Keratinocyte (primary cell): Measurements from ENCODE around the gene LIPT2. TPM values are rescaled to one million over a fixed set of nuclear protein-coding genes. Genes with fewer than 3 reads are reported as not detected.

ENCODE experiments used
- DNase-seq: peaks from one replicate; pipeline ENCODE4 v3.0.0-alpha.2; 2011; ENCODE audit warnings: low read depth, missing footprints, low spot score
- FAIRE-seq: peaks from 2 replicates; lab custom pipeline; 2011; peaks lifted over from hg19 to GRCh38; lab: Jason Lieb, UNC
- H2AFZ ChIP-seq: 2 replicates; pipeline ENCODE4 v1.6.0; 2012; ENCODE audit warnings: low read length, control low read depth, inconsistent platforms; ENCODE audit not compliant: control insufficient read depth
- H3K27ac ChIP-seq: 2 replicates; pipeline ENCODE4 v1.5.1; 2011; ENCODE audit warnings: low read length; ENCODE audit not compliant: control insufficient read depth, insufficient read depth
- H3K27me3 ChIP-seq: 3 replicates; pipeline ENCODE4 v1.6.0; 2011; ENCODE audit warnings: low read length; ENCODE audit not compliant: control insufficient read depth, insufficient read depth; ENCODE audit errors: extremely low read depth
- H3K36me3 ChIP-seq, 2 experiments: 2 replicates in 1 of 2; 3 replicates in 1 of 2; pipeline ENCODE4 v1.5.1; 2011; ENCODE audit warnings: low read length in 2 of 2, mild to moderate bottlenecking in 1 of 2; ENCODE audit not compliant: control insufficient read depth in 2 of 2, insufficient read depth in 2 of 2; ENCODE audit errors: extremely low read depth in 1 of 2
- H3K4me1 ChIP-seq: 3 replicates; pipeline ENCODE4 v1.5.1; 2011; ENCODE audit warnings: low read length; ENCODE audit not compliant: control insufficient read depth, insufficient read depth; ENCODE audit errors: extremely low read depth
- H3K4me2 ChIP-seq: 3 replicates; pipeline ENCODE4 v1.6.0; 2011; ENCODE audit warnings: low read depth, low read length; ENCODE audit not compliant: control insufficient read depth, insufficient read depth; ENCODE audit errors: extremely low read depth
- H3K4me3 ChIP-seq, 3 experiments: fragments of 200-600 bp in 1 of 3; sonication (generic) in 1 of 3; 2 replicates in 2 of 3; 3 replicates in 1 of 3; pipeline ENCODE4 v1.5.1; 2011 to 2016; ENCODE audit warnings: low read length in 3 of 3, mild to moderate bottlenecking in 3 of 3, control low read depth in 2 of 3, inconsistent platforms in 1 of 3, low read depth in 1 of 3, mixed read lengths in 1 of 3, mixed run types in 1 of 3, moderate library complexity in 1 of 3; ENCODE audit not compliant: control insufficient read depth in 2 of 3, insufficient read depth in 2 of 3; ENCODE audit errors: extremely low read depth in 1 of 3
- H3K79me2 ChIP-seq: 2 replicates; pipeline ENCODE4 v1.6.0; 2012; ENCODE audit warnings: low read length; ENCODE audit not compliant: control insufficient read depth, insufficient read depth
- H3K9ac ChIP-seq: 3 replicates; pipeline ENCODE4 v1.6.0; 2011; ENCODE audit warnings: low read length; ENCODE audit not compliant: control insufficient read depth, insufficient read depth; ENCODE audit errors: extremely low read depth
- H3K9me1 ChIP-seq: 3 replicates; pipeline ENCODE4 v1.6.0; 2011; ENCODE audit warnings: low read length; ENCODE audit not compliant: control insufficient read depth, insufficient read depth; ENCODE audit errors: extremely low read depth
- H3K9me3 ChIP-seq: 2 replicates; pipeline ENCODE4 v1.5.1; 2012; ENCODE audit warnings: low read depth, low read length; ENCODE audit not compliant: control insufficient read depth
- H4K20me1 ChIP-seq: 3 replicates; pipeline ENCODE4 v1.6.0; 2011; ENCODE audit warnings: low read length; ENCODE audit not compliant: control insufficient read depth, insufficient read depth; ENCODE audit errors: extremely low read depth
- CTCF ChIP-seq, 3 experiments: IDR thresholded peaks in 1 of 3; conservative IDR thresholded peaks in 1 of 3; optimal IDR thresholded peaks in 1 of 3; 2 replicates in 2 of 3; 3 replicates in 1 of 3; pipeline versions ENCODE3 to v1.5.1; 2011; ENCODE audit warnings: low read length in 3 of 3, mild to moderate bottlenecking in 3 of 3, moderate library complexity in 2 of 3, control low read depth in 1 of 3, inconsistent platforms in 1 of 3; ENCODE audit not compliant: insufficient read depth in 2 of 3; ENCODE audit errors: extremely low read depth in 1 of 3
- EZH2 ChIP-seq: IDR thresholded peaks from one replicate; pipeline ENCODE4 v1.6.1; 2012; ENCODE audit warnings: inconsistent platforms, mild to moderate bottlenecking, low read length, moderate library complexity
- dilution Hi-C: fragments of 300-500 bp; cut with MboI; formaldehyde crosslinking; loops from one replicate; pipeline ENCODE4 v1.7.0; 2020; ENCODE audit warnings: low sequenced_read_pairs; ENCODE audit not compliant: extremely low pct_ligation_motif_present
- polyA plus RNA-seq, 5 experiments: library from polyadenylated mRNA; depleted of rRNA in 3 of 5; stranded (reverse) in 3 of 5; stranded (forward) in 1 of 5; unstranded in 1 of 5; fragments of >200 nt; gene quantifications; 1 replicate in 1 of 5; 2 replicates in 3 of 5; 3 replicates in 1 of 5; pipeline versions ENCODE4 v1.2.1 to v1.2.3, GENCODE V29; 2011 to 2012; ENCODE audit warnings: missing spikeins in 2 of 5, low read depth in 1 of 5, low replicate concordance in 1 of 5

Gene LIPT2
- polyA plus RNA-seq, 1 donor (not counting 4 experiments of a cell fraction or from before 2014, with no cell fraction given), result 2.3 TPM

- H3K79me2 ChIP-seq, result no peaks in the 10 kb centered on the region
- peaks cover 29% of the 10 kb centered on the region for H3K27me3 ChIP-seq
- H3K4me2 ChIP-seq, result no peak overlapping the region
- FAIRE-seq (no peak), DNase-seq (no peak)
- no peaks in the 10 kb centered on the region for H4K20me1 ChIP-seq
- TF ChIP-seq EZH2 (no peak), CTCF (optimal IDR thresholded peaks at IDR 0.05 in 1 of 3, IDR thresholded peaks at IDR 0.05 in 1 of 3, conservative IDR thresholded peaks at IDR 0.05 in 1 of 3; ENCODE audit: extremely low read depth in 1 of 3, insufficient read depth in 2 of 3, low read length in 3 of 3) (no peak)
- no peaks in the 10 kb centered on the region for H3K9me3 ChIP-seq
- H3K4me1 ChIP-seq, result no peaks in the 10 kb centered on the region
- no peaks in the 10 kb centered on the region for H3K9me1 ChIP-seq
- no peak overlapping the region for H3K9ac ChIP-seq
- no peak overlapping the region for H3K27ac ChIP-seq
- dilution Hi-C loops, result no loop called here
- H2AFZ ChIP-seq, result no peak overlapping the region
- H3K36me3 ChIP-seq, result no peaks in the 10 kb centered on the region
- no peak overlapping the region for H3K4me3 ChIP-seq
Observed at GRCh38 chr11:74471037-74471436, 22.5 kb downstream of the LIPT2 start.

GRCh38 chr11:74470526-74470925 is 23.0 kb downstream of the LIPT2 start:
- no peak for DNase-seq
- Histone ChIP-seq H3K4me2 (no peak overlapping the region), H3K79me2 (no peaks in the 10 kb centered on the region), H3K27me3 (peaks cover 32% of the 10 kb centered on the region), H4K20me1 (no peaks in the 10 kb centered on the region), H3K27ac (no peak overlapping the region), H2AFZ (no peak overlapping the region), H3K9me3 (no peaks in the 10 kb centered on the region), H3K36me3 (no peaks in the 10 kb centered on the region), H3K4me1 (no peaks in the 10 kb centered on the region), H3K9ac (no peak overlapping the region), H3K4me3 (no peak overlapping the region), H3K9me1 (no peaks in the 10 kb centered on the region)
- TF ChIP-seq EZH2 (no peak), CTCF (optimal IDR thresholded peaks at IDR 0.05 in 1 of 3, IDR thresholded peaks at IDR 0.05 in 1 of 3, conservative IDR thresholded peaks at IDR 0.05 in 1 of 3; ENCODE audit: extremely low read depth in 1 of 3, insufficient read depth in 2 of 3, low read length in 3 of 3) (no peak)
- no peak for FAIRE-seq
- dilution Hi-C loops, result no loop called here
